K562 (cell line): Measurements from ENCODE around the gene SETMAR. TPM values are rescaled to one million over a fixed set of nuclear protein-coding genes. Genes with fewer than 3 reads are reported as not detected.

Experiments
- CSDE1 ChIP-seq, 2 experiments: fragments of 450-650 bp; IDR thresholded peaks; 2 replicates each; pipeline ENCODE4 v1.6.1; 2016; ENCODE audit warnings: mild to moderate bottlenecking in 1 of 2
- ELF2 ChIP-seq: fragments of 250-450 bp; sonication (Bioruptor Pico); IDR thresholded peaks from 2 replicates; pipeline ENCODE4 v1.5.0; 2021; ENCODE audit warnings: mild to moderate bottlenecking
- HDGF ChIP-seq: fragments of 450-650 bp; IDR thresholded peaks from 2 replicates; pipeline ENCODE4 v1.6.1; 2016
- MTA3 ChIP-seq: fragments of 450-650 bp; formaldehyde crosslinking; IDR thresholded peaks from 2 replicates; pipeline ENCODE4 v1.6.1; 2017; ENCODE audit warnings: mild to moderate bottlenecking, borderline replicate concordance
- NR1H2 ChIP-seq: sonication (generic); formaldehyde crosslinking; IDR thresholded peaks from 2 replicates; pipeline ENCODE4 v1.4.0; 2020; ENCODE audit warnings: mild to moderate bottlenecking, missing genetic modification reagents
- RUNX1 ChIP-seq: sonication (generic); IDR thresholded peaks from 2 replicates; pipeline ENCODE4 v1.6.1; 2016; ENCODE audit warnings: antibody characterized with exemption, low read depth
- TAF1 ChIP-seq: IDR thresholded peaks from 2 replicates; pipeline ENCODE4 v1.6.1; 2011; ENCODE audit warnings: mild to moderate bottlenecking, low read length, moderate library complexity; ENCODE audit not compliant: insufficient read depth, control insufficient read depth, severe bottlenecking; ENCODE audit errors: extremely low read depth
- ZBTB17 ChIP-seq: fragments of 450-650 bp; formaldehyde crosslinking; IDR thresholded peaks from 2 replicates; pipeline ENCODE4 v1.4.0; 2020; ENCODE audit warnings: mild to moderate bottlenecking
- ZNF277 ChIP-seq: fragments of 250-450 bp; sonication (Bioruptor Pico); IDR thresholded peaks from 2 replicates; pipeline ENCODE4 v1.8.0; 2022; ENCODE audit warnings: inconsistent platforms, mild to moderate bottlenecking, moderate library complexity, borderline replicate concordance
- ZNF3 ChIP-seq: fragments of 250-450 bp; sonication (Bioruptor Pico); IDR thresholded peaks from 2 replicates; pipeline ENCODE4 v1.5.0; 2021; ENCODE audit warnings: mild to moderate bottlenecking, moderate library complexity
- ZNF512 ChIP-seq: IDR thresholded peaks from 2 replicates; pipeline ENCODE4 v1.6.1; 2016; ENCODE audit warnings: missing genetic modification characterization, missing compliant biosample characterization
- ZNF518B ChIP-seq: fragments of 250-450 bp; sonication (Bioruptor Pico); IDR thresholded peaks from 2 replicates; pipeline ENCODE4 v1.5.0; 2021; ENCODE audit warnings: mild to moderate bottlenecking, moderate library complexity
- ZNF551 ChIP-seq: fragments of 250-450 bp; sonication (Bioruptor Pico); IDR thresholded peaks from 2 replicates; pipeline ENCODE4 v1.5.0; 2021; ENCODE audit warnings: mild to moderate bottlenecking, moderate library complexity
- ZSCAN32 ChIP-seq: fragments of 450-650 bp; formaldehyde crosslinking; IDR thresholded peaks from 2 replicates; pipeline ENCODE4 v1.4.0; 2020; ENCODE audit warnings: mild to moderate bottlenecking, moderate library complexity
- polyA plus RNA-seq, 8 experiments: library from polyadenylated mRNA; depleted of rRNA in 4 of 8; stranded (reverse) in 5 of 8; unstranded in 3 of 8; fragments of >200 nt; fragmentation: Nextera tagmentation in 2 of 8; fragmentation: Illumina TruSeq in 1 of 8; extraction: Ambion mirVana in 2 of 8; extraction: Trizol in 1 of 8; gene quantifications; 2 replicates each; pipeline versions ENCODE4 v1.2.1 to v1.2.3, GENCODE V29; 2011 to 2014; ENCODE audit warnings: inconsistent platforms in 1 of 8, missing spikeins in 1 of 8
- total RNA-seq, 7 experiments: library from RNA; depleted of rRNA in 6 of 7; stranded (reverse); fragments of >200 nt in 6 of 7; fragmentation: Illumina TruSeq in 2 of 7; extraction: Trizol in 2 of 7; gene quantifications; 2 replicates each; pipeline versions ENCODE4 v1.2.1 to v1.2.3, GENCODE V29; 2011 to 2021; ENCODE audit warnings: low replicate concordance in 1 of 7
- TF ChIP-seq, protein P1 (sequence below): fragments of 200-800 bp; sonication (Bioruptor generic); IDR thresholded peaks from 2 replicates; pipeline ENCODE4 v1.6.1; 2017; ENCODE audit warnings: missing genetic modification characterization, missing compliant biosample characterization

Gene SETMAR
- total and polyA plus RNA-seq, 9 of the 15 experiments (the other 6 are each of a cell fraction or from before 2014, with no cell fraction given), result 5.5 to 25.1 (median 18.2) TPM

DNA sequence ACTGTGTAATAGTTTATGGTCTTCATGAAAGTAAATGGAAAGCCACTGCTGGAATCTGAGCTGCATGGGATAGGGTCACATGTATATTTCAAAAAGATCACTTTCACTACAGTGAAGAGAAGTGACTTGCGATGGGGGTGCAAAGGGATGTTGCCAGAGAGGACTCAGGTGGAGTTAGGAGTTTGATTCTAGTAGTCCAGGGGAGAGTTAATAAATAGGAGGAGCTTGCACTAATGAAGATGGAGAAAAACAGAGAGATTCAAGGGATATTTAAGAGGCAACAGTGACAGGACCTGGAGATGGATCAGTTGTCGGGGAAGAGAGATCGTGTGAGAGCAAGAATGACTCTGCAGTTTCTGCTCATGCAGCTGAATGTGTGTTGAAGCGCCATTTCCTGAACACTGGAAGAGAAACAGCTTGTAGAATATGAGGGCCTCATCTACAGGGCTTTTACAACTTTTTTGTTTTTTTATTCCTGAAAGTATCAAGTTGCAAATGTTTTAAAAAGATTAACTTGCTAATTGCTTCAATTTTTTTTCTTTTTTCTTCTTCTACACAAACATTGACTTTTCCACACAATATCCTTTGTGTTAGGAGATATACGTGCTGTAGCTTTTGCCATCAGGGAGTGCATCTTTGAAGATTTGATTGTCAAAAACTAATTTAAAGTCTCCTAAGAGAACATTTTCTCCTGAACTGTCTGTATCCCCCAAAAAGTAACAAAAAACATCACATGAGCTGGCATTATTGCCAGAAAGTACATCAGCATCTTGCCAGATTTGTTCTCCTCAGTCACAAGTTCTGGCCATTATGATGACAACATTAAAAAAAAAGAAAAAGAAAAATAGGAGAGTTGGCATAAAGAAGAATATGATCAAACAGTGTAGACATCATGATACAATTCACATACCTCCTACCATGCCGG lies 37.5 kb downstream of the SETMAR start (continued):
- no peak for TF ChIP-seq ZNF518B (CRISPR knock-in tag)
- no peak for TF ChIP-seq NR1H2 (CRISPR knock-in tag)
- TF ChIP-seq MTA3, result peak; percentile 53; the same call in 1 of the 2 replicates
- TF ChIP-seq, protein P1, sequence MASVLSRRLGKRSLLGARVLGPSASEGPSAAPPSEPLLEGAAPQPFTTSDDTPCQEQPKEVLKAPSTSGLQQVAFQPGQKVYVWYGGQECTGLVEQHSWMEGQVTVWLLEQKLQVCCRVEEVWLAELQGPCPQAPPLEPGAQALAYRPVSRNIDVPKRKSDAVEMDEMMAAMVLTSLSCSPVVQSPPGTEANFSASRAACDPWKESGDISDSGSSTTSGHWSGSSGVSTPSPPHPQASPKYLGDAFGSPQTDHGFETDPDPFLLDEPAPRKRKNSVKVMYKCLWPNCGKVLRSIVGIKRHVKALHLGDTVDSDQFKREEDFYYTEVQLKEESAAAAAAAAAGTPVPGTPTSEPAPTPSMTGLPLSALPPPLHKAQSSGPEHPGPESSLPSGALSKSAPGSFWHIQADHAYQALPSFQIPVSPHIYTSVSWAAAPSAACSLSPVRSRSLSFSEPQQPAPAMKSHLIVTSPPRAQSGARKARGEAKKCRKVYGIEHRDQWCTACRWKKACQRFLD (CRISPR knock-in tag), result peak; percentile 67
- no peak for TF ChIP-seq ELF2
- no peak for TF ChIP-seq ZSCAN32 (CRISPR knock-in tag)
- TF ChIP-seq ZBTB17 (CRISPR knock-in tag), result no peak
- TF ChIP-seq ZNF3 (CRISPR knock-in tag), result no peak
- TF ChIP-seq HDGF, result 0 out of 2 replicates have a peak, but pooled peaks have one; percentile 62
- TF ChIP-seq ZNF551 (CRISPR knock-in tag), result no peak
- no peak for TF ChIP-seq RUNX1
- TF ChIP-seq CSDE1 (IDR thresholded peaks at IDR 0.05), result no peak
- no peak for TF ChIP-seq ZNF512 (tag)
- TF ChIP-seq ZNF277 (CRISPR knock-in tag), result no peak
- no peak for TF ChIP-seq TAF1
